Transverse colon (tissue), 4 donors: ENCODE results near the gene BMPR1B.

Experiments used
- EP300 ChIP-seq: sonication (generic); formaldehyde crosslinking; IDR thresholded peaks from one replicate; pipeline ENCODE4 v1.6.1; 2017; ENCODE audit warnings: antibody characterized with exemption, low read depth
- POLR2A ChIP-seq: fragments of 450-650 bp; IDR thresholded peaks from one replicate; pipeline ENCODE4 v1.6.1; 2016; ENCODE audit warnings: antibody characterized with exemption, mild to moderate bottlenecking, moderate library complexity
- POLR2AphosphoS5 ChIP-seq, 3 donors: sonication (generic); formaldehyde crosslinking; IDR thresholded peaks; one replicate each; pipeline ENCODE4 v1.6.1; 2016; ENCODE audit warnings: antibody characterized with exemption in 3 of 3
- TF ChIP-seq, protein P1 (sequence below), 5 experiments: fragments of 200-600 bp in 3 of 5; fragments of 450-650 bp in 2 of 5; sonication (generic) in 3 of 5; IDR thresholded peaks; 1 replicate in 2 of 5; 2 replicates in 3 of 5; pipeline ENCODE4 v1.5.1; 2016 to 2017; ENCODE audit warnings: antibody characterized with exemption in 5 of 5, inconsistent platforms in 3 of 5, mild to moderate bottlenecking in 2 of 5, moderate library complexity in 1 of 5

DNA sequence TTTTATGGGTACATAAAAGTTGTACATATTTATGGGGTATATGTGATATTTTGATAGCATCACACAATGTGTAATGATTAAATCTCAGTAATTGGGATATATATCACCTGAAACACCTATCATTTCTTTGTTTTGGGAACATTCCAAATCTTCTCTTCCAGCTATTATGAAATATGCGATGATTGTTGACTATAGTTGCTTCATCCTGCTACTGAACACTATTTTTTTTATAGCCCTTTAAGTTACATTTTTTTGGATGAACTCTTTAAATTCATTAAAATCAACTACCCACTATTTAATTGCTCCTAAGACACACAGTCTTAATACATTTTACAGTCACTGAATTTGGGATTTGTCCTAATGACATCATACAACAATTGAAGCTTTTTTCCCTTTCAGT is 212.9 kb downstream of the BMPR1B start:
- no peak for TF ChIP-seq POLR2A
- TF ChIP-seq, protein P1, sequence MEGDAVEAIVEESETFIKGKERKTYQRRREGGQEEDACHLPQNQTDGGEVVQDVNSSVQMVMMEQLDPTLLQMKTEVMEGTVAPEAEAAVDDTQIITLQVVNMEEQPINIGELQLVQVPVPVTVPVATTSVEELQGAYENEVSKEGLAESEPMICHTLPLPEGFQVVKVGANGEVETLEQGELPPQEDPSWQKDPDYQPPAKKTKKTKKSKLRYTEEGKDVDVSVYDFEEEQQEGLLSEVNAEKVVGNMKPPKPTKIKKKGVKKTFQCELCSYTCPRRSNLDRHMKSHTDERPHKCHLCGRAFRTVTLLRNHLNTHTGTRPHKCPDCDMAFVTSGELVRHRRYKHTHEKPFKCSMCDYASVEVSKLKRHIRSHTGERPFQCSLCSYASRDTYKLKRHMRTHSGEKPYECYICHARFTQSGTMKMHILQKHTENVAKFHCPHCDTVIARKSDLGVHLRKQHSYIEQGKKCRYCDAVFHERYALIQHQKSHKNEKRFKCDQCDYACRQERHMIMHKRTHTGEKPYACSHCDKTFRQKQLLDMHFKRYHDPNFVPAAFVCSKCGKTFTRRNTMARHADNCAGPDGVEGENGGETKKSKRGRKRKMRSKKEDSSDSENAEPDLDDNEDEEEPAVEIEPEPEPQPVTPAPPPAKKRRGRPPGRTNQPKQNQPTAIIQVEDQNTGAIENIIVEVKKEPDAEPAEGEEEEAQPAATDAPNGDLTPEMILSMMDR (IDR thresholded peaks at IDR 0.05), result no peak
- TF ChIP-seq POLR2AphosphoS5 (IDR thresholded peaks at IDR 0.05), result no peak
- TF ChIP-seq EP300, result no peak
